Lung (tissue), 12 donors: ENCODE data around the gene HACD3. TPM values are rescaled to one million over a fixed set of nuclear protein-coding genes. Genes with fewer than 3 reads are reported as not detected.

Experiments
- ATAC-seq: fragments of 200-7000 bp; cut with Tn5 transposase; one replicate; pipeline ENCODE4 v1.9.1; 2020; ENCODE audit warnings: moderate number of reproducible peaks; ENCODE audit not compliant: insufficient read depth, low FRiP score
- DNase-seq, 3 donors: peaks; one replicate each; pipeline ENCODE4 v3.0.0-alpha.2; 2013 to 2017
- H3K27ac ChIP-seq, 2 donors: one replicate each; pipeline ENCODE4 v1.5.1; 2013; ENCODE audit warnings: mild to moderate bottlenecking in 2 of 2, moderate library complexity in 2 of 2, control low read depth in 1 of 2, inconsistent platforms in 1 of 2, low read depth in 1 of 2, low read length in 1 of 2
- H3K27me3 ChIP-seq, 3 donors: one replicate each; pipeline ENCODE4 v1.5.1; 2013; ENCODE audit warnings: low read length in 2 of 3; ENCODE audit not compliant: control insufficient read depth in 3 of 3, insufficient read depth in 3 of 3
- H3K36me3 ChIP-seq, 4 donors: one replicate each; pipeline ENCODE4 v1.5.1; 2013; ENCODE audit warnings: low read length in 4 of 4, mild to moderate bottlenecking in 1 of 4, moderate library complexity in 1 of 4; ENCODE audit not compliant: control insufficient read depth in 4 of 4, insufficient read depth in 4 of 4
- H3K4me1 ChIP-seq, 5 donors: one replicate each; pipeline ENCODE4 v1.5.1; 2013; ENCODE audit warnings: low read length in 5 of 5, mild to moderate bottlenecking in 2 of 5, moderate library complexity in 1 of 5; ENCODE audit not compliant: control insufficient read depth in 5 of 5, insufficient read depth in 5 of 5
- H3K4me3 ChIP-seq: one replicate; pipeline ENCODE4 v1.5.1; 2013; ENCODE audit warnings: mild to moderate bottlenecking, control low read depth, moderate library complexity
- H3K9ac ChIP-seq, 2 donors: one replicate each; pipeline ENCODE4 v1.5.1; 2013; ENCODE audit warnings: low read length in 2 of 2, control low read depth in 1 of 2; ENCODE audit not compliant: insufficient read depth in 1 of 2
- H3K9me3 ChIP-seq, 4 donors: one replicate each; pipeline ENCODE4 v1.5.1; 2013; ENCODE audit warnings: low read length in 3 of 4, mild to moderate bottlenecking in 1 of 4, moderate library complexity in 1 of 4; ENCODE audit not compliant: control insufficient read depth in 4 of 4, insufficient read depth in 3 of 4
- CTCF ChIP-seq: IDR thresholded peaks from 2 replicates; pipeline ENCODE4 v1.5.1; 2012; ENCODE audit warnings: mild to moderate bottlenecking; ENCODE audit errors: control extremely low read depth, extremely low read depth
- WGBS, 2 donors: extraction: QIAGEN DNeasy Blood & Tissue Kit; methylation state at CpG; one replicate each; pipeline ENCODE4 v1.1.7; 2013; 5-methylcytosine and 5-hydroxymethylcytosine counted together
- polyA plus RNA-seq, 2 donors: library from polyadenylated mRNA; stranded (reverse); fragments of 200-250 nt; gene quantifications; one replicate each; pipeline ENCODE4 v1.2.1, GENCODE V29; 2013
- total RNA-seq, 2 donors: library from RNA; depleted of rRNA in 1 of 2; stranded (reverse); fragments of >200 nt in 1 of 2; gene quantifications; one replicate each; pipeline ENCODE4 v1.2.1, GENCODE V29; 2014 to 2021
- donor health status: control.
- donor health status: control.
- donor health status: Bipolar disorder and iron deficiency.
- donor health status: healthy.
- donor health status: DM: yes; HTN: yes; CAD: no.

Gene HACD3
- total and polyA plus RNA-seq, 4 donors, result 14.0 to 77.9 (median 31.0) TPM

DNA sequence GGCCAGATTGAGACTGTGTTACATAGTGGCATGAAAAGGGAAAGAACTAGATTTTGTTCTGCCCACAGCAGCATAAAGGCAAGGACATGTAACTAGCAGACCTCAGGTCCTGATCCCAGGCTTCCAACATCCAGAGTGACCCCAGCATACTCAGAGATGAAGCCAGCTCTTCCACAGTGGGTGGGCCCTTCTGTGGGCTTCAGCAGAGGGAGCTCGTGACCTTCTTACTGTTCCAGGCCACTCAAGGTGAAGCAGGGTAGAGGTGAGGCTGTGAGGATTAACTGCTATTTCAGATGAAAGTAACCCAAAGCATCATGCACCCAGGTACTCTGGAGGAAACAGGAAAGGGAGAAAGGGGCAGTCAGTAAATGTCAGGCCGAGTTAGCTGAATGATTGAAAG lies 90.6 kb downstream of the HACD3 start:
- DNase-seq (no peak), ATAC-seq (no peak)
- Histone ChIP-seq H3K4me1 (peaks cover 0 to 22% (median 7%) of the 10 kb centered on the region in 5 donors), H3K27ac (no peak overlapping the region), H3K9me3 (no peaks in the 10 kb centered on the region), H3K27me3 (no peaks in the 10 kb centered on the region), H3K4me3 (no peak overlapping the region), H3K9ac (no peak overlapping the region), H3K36me3 (peaks cover 0 to 17% (median 3%) of the 10 kb centered on the region in 4 donors)
- TF ChIP-seq CTCF, result no peak
- WGBS, 2 donors, result 93% methylated on average over 2 of the region's 2 CpGs

GRCh38 chr15:65621638-65622037 lies 91.4 kb downstream of the HACD3 start, which contains the start of gene SLC24A1:
SLC24A1 (plus strand) TSS chr15:65621938; CDS start chr15:65624081, 2,143 bp downstream.
- H3K36me3 ChIP-seq, result peaks cover 0 to 17% (median 3%) of the 10 kb centered on the region in 4 donors
- no peak for TF ChIP-seq CTCF
- no peak within 1 kb of the TSS for H3K4me3 ChIP-seq
- H3K9me3 ChIP-seq, result no peaks in the 10 kb centered on the region
- DNase-seq (no peak), ATAC-seq (no peak)
- WGBS, 2 donors, result 93 to 96% methylated on average over 6 of the region's 6 CpGs
- H3K27ac ChIP-seq, result no peak within 1 kb of the TSS
- no peaks in the 10 kb centered on the region for H3K27me3 ChIP-seq
- no peak within 1 kb of the TSS for H3K9ac ChIP-seq
- peaks cover 0 to 25% (median 7%) of the 10 kb centered on the region in 5 donors for H3K4me1 ChIP-seq

DNA sequence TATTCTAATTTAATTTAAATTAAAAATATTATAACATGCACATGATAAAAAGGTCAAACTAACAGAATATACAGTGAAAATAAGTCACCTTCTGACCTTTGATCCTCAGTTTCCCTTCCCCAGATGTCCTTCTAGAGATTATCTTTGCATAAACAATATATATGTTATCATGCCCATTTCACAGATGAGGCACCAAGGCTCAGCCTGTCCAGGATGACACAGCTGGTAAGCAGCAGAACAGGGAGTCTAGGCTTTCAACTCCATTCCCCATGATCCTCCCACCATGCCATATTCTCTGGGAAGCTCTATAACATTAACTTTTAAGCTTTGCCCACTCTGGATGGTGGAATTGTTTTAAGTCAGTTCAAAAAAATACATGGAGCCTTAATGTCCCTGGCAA lies 92.8 kb downstream of the HACD3 start:
- Histone ChIP-seq H3K4me3 (no peak overlapping the region), H3K4me1 (peaks cover 0 to 39% (median 7%) of the 10 kb centered on the region in 5 donors), H3K9me3 (no peaks in the 10 kb centered on the region), H3K9ac (no peak overlapping the region), H3K27ac (no peak overlapping the region), H3K27me3 (no peaks in the 10 kb centered on the region), H3K36me3 (peaks cover 0 to 17% (median 3%) of the 10 kb centered on the region in 4 donors)
- ATAC-seq (no peak), DNase-seq (no peak)
- no peak for TF ChIP-seq CTCF

DNA sequence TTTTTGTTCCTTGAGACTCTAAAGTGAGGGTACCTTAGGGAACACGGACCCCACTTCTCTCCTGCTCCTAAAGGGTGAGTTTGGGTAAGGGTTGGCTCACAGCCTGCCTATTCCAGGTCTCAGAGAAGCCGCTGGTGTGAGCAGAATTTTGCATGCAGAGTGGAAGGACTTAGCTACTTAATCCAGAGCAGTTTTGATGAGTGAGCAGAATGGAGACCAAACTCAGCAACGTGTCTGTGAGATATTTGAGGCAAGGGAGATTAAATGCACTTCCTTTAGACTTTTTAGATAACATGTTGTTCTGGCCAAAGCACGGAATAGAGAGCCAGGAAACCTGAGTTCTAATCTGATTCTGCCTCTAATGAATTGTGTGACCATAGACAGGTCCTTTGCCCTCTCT lies 96.6 kb downstream of the HACD3 start:
- DNase-seq (peak in 1 of 3 donors; percentile 36), ATAC-seq (no peak)
- Histone ChIP-seq H3K4me3 (no peak overlapping the region), H3K27ac (no peak overlapping the region), H3K9ac (no peak overlapping the region), H3K36me3 (peaks cover 0 to 17% (median 3%) of the 10 kb centered on the region in 4 donors), H3K27me3 (no peaks in the 10 kb centered on the region), H3K4me1 (peaks cover 0 to 35% (median 0%) of the 10 kb centered on the region in 5 donors), H3K9me3 (no peaks in the 10 kb centered on the region)
- 73 to 86% methylated on average over 4 of the region's 4 CpGs for WGBS, 2 donors
- no peak for TF ChIP-seq CTCF
